ENCODE data around the gene CYSTM1. TPM values are rescaled to one million over a fixed set of nuclear protein-coding genes. Genes with fewer than 3 reads are reported as not detected.
A peak's percentile ranks its signal among the peaks of the same experiment; 100 is the strongest.

The CYSTM1 gene
- 14.0 and 24.5 TPM in 2 replicates for polyA plus RNA-seq (2014; cell fraction: cytosol; rRNA removed)
- 9.5 and 9.9 TPM in 2 replicates for polyA plus RNA-seq (2014; cell fraction: nucleus; rRNA removed)

- peak; percentile 92 for DNase-seq (ENCODE audit: low spot score)
Measured at GRCh38 chr5:140174465-140175366, at the start of gene CYSTM1. CYSTM1 (plus strand) TSS chr5:140175188; CDS start chr5:140194466, 19,278 bp downstream.

- no peak for DNase-seq (ENCODE audit: low spot score)
Measured at GRCh38 chr5:140125637-140126036, 49.4 kb upstream of the CYSTM1 start, which contains the start of gene IGIP. IGIP (plus strand) TSS chr5:140125937; CDS start chr5:140128477, 2,540 bp downstream.

- no peak for DNase-seq (ENCODE audit: low spot score)
Measured at GRCh38 chr5:140126315-140127012, 48.5 kb upstream of the CYSTM1 start.

GRCh38 chr5:140128376-140128775 lies 46.6 kb upstream of the CYSTM1 start:
- DNase-seq (ENCODE audit: low spot score) = no peak

- no peak for DNase-seq (ENCODE audit: low spot score)
Measured at GRCh38 chr5:140130949-140131733, 43.8 kb upstream of the CYSTM1 start.

GRCh38 chr5:140131967-140132409 lies 43.0 kb upstream of the CYSTM1 start:
- no peak for DNase-seq (ENCODE audit: low spot score)

GRCh38 chr5:140133514-140134167 lies 41.3 kb upstream of the CYSTM1 start:
- no peak for DNase-seq (ENCODE audit: low spot score)

GRCh38 chr5:140134277-140134935 lies 40.6 kb upstream of the CYSTM1 start:
- DNase-seq (ENCODE audit: low spot score) = no peak

GRCh38 chr5:140135127-140135526 lies 39.9 kb upstream of the CYSTM1 start:
- DNase-seq (ENCODE audit: low spot score) = no peak

GRCh38 chr5:140136624-140137023 lies 38.4 kb upstream of the CYSTM1 start:
- no peak for DNase-seq (ENCODE audit: low spot score)

- no peak for DNase-seq (ENCODE audit: low spot score)
Measured at GRCh38 chr5:140140435-140140834, 34.6 kb upstream of the CYSTM1 start.

- no peak for DNase-seq (ENCODE audit: low spot score)
Measured at GRCh38 chr5:140141241-140141640, 33.7 kb upstream of the CYSTM1 start.

GRCh38 chr5:140142246-140142645 lies 32.7 kb upstream of the CYSTM1 start:
- no peak for DNase-seq (ENCODE audit: low spot score)

GRCh38 chr5:140142856-140143255 lies 32.1 kb upstream of the CYSTM1 start:
- DNase-seq (ENCODE audit: low spot score) = no peak

- no peak for DNase-seq (ENCODE audit: low spot score)
Measured at GRCh38 chr5:140143521-140144258, 31.3 kb upstream of the CYSTM1 start.

GRCh38 chr5:140145256-140145655 lies 29.7 kb upstream of the CYSTM1 start:
- no peak for DNase-seq (ENCODE audit: low spot score)

GRCh38 chr5:140145818-140146522 lies 29.0 kb upstream of the CYSTM1 start:
- DNase-seq (ENCODE audit: low spot score) = peak; percentile 45

- no peak for DNase-seq (ENCODE audit: low spot score)
Measured at GRCh38 chr5:140146523-140146842, 28.5 kb upstream of the CYSTM1 start.

- DNase-seq (ENCODE audit: low spot score) = no peak
Measured at GRCh38 chr5:140147460-140147859, 27.5 kb upstream of the CYSTM1 start.
